Keratinocyte (primary cell): ENCODE data around the gene PGLYRP3.

Experiments used
- CTCF ChIP-seq, 3 experiments: IDR thresholded peaks in 1 of 3; conservative IDR thresholded peaks in 1 of 3; optimal IDR thresholded peaks in 1 of 3; 2 replicates in 2 of 3; 3 replicates in 1 of 3; pipeline versions ENCODE3 to v1.5.1; 2011; ENCODE audit warnings: low read length in 3 of 3, mild to moderate bottlenecking in 3 of 3, moderate library complexity in 2 of 3, control low read depth in 1 of 3, inconsistent platforms in 1 of 3; ENCODE audit not compliant: insufficient read depth in 2 of 3; ENCODE audit errors: extremely low read depth in 1 of 3
- EZH2 ChIP-seq: IDR thresholded peaks from one replicate; pipeline ENCODE4 v1.6.1; 2012; ENCODE audit warnings: inconsistent platforms, mild to moderate bottlenecking, low read length, moderate library complexity

- TF ChIP-seq CTCF (optimal IDR thresholded peaks at IDR 0.05 in 1 of 3, IDR thresholded peaks at IDR 0.05 in 1 of 3, conservative IDR thresholded peaks at IDR 0.05 in 1 of 3; ENCODE audit: extremely low read depth in 1 of 3, insufficient read depth in 2 of 3, low read length in 3 of 3), result no peak
- TF ChIP-seq EZH2, result no peak
Measured at GRCh38 chr1:153360190-153360589, 47.4 kb upstream of the PGLYRP3 start.
